Measurements from ENCODE around the gene C1RL.

DNA sequence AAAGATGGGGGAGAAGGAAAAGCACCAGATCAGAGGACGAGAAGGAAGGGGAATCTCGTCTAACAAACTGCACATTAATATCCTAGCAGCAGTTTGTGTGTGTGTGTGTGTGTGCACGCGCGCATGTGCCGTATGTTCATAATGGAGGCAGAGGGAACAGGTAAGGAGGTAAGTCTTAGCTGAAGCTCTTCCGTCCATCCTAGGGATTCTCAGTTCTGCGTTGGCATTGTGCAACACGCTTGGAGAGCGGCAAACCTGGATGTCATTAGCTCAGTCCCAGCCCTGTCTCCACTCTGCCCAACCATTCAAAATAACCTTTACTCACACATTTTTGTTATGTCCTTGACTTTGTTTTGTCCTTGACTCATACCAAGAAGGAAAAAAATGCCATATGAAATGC is 15.1 kb downstream of the C1RL start:
- TF ChIP-seq ELK1 (IDR thresholded peaks at IDR 0.05; ENCODE audit: low read depth, low read length) (no peak), MYC (IDR thresholded peaks at IDR 0.05; ENCODE audit: borderline replicate concordance, low read length) (no peak), POLR2A (IDR thresholded peaks at IDR 0.05; ENCODE audit: low read length) (no peak)
- TF ChIP-seq, protein P1, sequence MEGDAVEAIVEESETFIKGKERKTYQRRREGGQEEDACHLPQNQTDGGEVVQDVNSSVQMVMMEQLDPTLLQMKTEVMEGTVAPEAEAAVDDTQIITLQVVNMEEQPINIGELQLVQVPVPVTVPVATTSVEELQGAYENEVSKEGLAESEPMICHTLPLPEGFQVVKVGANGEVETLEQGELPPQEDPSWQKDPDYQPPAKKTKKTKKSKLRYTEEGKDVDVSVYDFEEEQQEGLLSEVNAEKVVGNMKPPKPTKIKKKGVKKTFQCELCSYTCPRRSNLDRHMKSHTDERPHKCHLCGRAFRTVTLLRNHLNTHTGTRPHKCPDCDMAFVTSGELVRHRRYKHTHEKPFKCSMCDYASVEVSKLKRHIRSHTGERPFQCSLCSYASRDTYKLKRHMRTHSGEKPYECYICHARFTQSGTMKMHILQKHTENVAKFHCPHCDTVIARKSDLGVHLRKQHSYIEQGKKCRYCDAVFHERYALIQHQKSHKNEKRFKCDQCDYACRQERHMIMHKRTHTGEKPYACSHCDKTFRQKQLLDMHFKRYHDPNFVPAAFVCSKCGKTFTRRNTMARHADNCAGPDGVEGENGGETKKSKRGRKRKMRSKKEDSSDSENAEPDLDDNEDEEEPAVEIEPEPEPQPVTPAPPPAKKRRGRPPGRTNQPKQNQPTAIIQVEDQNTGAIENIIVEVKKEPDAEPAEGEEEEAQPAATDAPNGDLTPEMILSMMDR (IDR thresholded peaks at IDR 0.05): no peak
